ENCODE measurements around the gene ZNF146. TPM values are rescaled to one million over a fixed set of nuclear protein-coding genes. Genes with fewer than 3 reads are reported as not detected.
"Not testable (repeated sequence)": the region's sequence is repeated elsewhere in the genome, so short reads cannot be mapped to it uniquely, and the experiment has no call there.

ZNF146 gene
- total RNA-seq = 100 to 1,000 TPM in 1 of 4 donors, 10 to 100 TPM in 3; 69.6 to 127 (median 79.7) TPM

DNA sequence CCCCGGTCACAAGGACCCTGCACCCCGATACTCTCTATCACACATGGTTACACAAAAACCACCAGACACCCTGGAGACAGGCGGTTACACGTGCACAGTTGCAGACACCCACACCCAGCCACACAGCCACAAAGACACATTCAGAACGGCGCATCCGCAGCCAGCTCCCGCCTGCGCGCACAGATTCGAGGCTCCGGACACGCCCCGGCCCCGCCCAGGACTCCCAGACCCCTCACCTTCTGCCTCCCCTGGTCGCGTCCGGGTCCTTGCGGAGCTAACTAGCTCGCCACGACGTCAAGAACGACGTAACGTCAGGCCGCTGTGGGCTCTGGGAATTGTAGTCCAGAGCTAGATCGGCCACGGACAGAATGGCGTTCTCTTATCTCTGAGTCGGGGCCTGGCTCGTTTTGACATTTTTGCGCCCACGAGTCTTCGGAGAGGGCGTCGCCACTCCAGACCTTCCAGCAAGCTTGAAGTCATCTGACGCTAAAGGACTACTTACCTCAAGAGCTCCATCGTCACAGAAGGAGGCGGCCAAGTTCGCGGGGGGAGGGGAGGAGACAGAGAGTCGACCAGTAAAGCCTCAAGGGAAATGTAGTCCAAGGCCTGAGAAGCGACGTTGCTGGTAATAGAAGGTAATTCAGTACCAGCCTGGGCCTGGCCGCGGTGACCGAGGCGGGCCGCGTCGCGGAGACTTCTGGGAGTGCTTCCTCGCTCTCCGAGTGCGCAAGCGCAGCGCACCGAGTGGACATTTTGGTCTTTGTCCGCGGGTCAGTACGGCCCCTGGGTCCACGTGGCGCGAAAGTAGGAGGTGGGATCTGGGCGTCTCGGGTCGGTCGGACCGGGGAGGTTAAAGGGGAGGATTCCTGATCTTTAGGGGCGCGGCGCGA is at the start of gene ZNF146, which contains the start of gene ZNF565:
TSS of gene ZNF146 (plus strand) at position 721 of the 890 bp plus-strand sequence. CDS start 21,335 bp downstream, outside the sequence.
TSS of gene ZNF565 (minus strand) at position 280 of the 890 bp plus-strand sequence. CDS start 12,680 bp downstream, outside the sequence.
- Histone ChIP-seq H3K36me3 (no peaks in the 10 kb centered on the region), H3K4me1 (peaks cover 10 to 12% of the 10 kb centered on the region in 2 donors), H3K9me3 (no peaks in the 10 kb centered on the region), H3K27me3 (no peaks in the 10 kb centered on the region), H3K4me3 (replicated peaks in 1 of 3) (peak within 1 kb of the TSS; percentile 26 to 89 (median 56)), H3K27ac (peak within 1 kb of the TSS; percentile 76 to 95 (median 94))
- peak; percentile 98 for DNase-seq
- intact Hi-C loops (cut with DNase I) = loop anchor here (10.0 kb wide), 1 partner anchor 270 kb away; the partner anchor contains the start of gene ZNF566
- WGBS, 2 donors = 0 to 1% methylated on average over 32 to 42 of the region's 73 CpGs
- peak; percentile 54 to 83 for TF ChIP-seq POLR2A (IDR thresholded peaks at IDR 0.05)
- TF ChIP-seq, protein P1, sequence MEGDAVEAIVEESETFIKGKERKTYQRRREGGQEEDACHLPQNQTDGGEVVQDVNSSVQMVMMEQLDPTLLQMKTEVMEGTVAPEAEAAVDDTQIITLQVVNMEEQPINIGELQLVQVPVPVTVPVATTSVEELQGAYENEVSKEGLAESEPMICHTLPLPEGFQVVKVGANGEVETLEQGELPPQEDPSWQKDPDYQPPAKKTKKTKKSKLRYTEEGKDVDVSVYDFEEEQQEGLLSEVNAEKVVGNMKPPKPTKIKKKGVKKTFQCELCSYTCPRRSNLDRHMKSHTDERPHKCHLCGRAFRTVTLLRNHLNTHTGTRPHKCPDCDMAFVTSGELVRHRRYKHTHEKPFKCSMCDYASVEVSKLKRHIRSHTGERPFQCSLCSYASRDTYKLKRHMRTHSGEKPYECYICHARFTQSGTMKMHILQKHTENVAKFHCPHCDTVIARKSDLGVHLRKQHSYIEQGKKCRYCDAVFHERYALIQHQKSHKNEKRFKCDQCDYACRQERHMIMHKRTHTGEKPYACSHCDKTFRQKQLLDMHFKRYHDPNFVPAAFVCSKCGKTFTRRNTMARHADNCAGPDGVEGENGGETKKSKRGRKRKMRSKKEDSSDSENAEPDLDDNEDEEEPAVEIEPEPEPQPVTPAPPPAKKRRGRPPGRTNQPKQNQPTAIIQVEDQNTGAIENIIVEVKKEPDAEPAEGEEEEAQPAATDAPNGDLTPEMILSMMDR (IDR thresholded peaks at IDR 0.05) = peak in 4 of 6 experiments; percentile 13 to 48 (median 34)

GRCh38 chr19:36169084-36169760 is 45.7 kb upstream of the ZNF146 start:
- intact Hi-C loops (cut with DNase I) = no loop called here
- 50 to 54% methylated on average over 9 of the region's 9 CpGs for WGBS, 2 donors

GRCh38 chr19:36172852-36173251 is 42.1 kb upstream of the ZNF146 start:
- peaks cover 6 to 10% of the 10 kb centered on the region in 2 donors for H3K4me1 ChIP-seq
- H3K9me3 ChIP-seq = no peaks in the 10 kb centered on the region
- 85 to 97% methylated on average over 5 of the region's 5 CpGs for WGBS, 2 donors
- DNase-seq = no peak
- no peak overlapping the region for H3K4me3 ChIP-seq (replicated peaks in 1 of 3)
- no peak overlapping the region for H3K27ac ChIP-seq
- intact Hi-C loops (cut with DNase I) = loop anchor here (2.0 kb wide), 1 partner anchor 46 kb away; no protein-coding TSS in a partner anchor
- no peaks in the 10 kb centered on the region for H3K36me3 ChIP-seq
- H3K27me3 ChIP-seq = no peaks in the 10 kb centered on the region
- no peak for TF ChIP-seq POLR2A (IDR thresholded peaks at IDR 0.05)
- TF ChIP-seq, protein P1 (IDR thresholded peaks at IDR 0.05) = no peak

More at GRCh38 chr19:36169084-36169760, 45.7 kb upstream of the ZNF146 start:
- H3K4me1 ChIP-seq = peaks cover 6 to 10% of the 10 kb centered on the region in 2 donors
- peak; percentile 34 to 37 for DNase-seq
- peak overlapping the region in 2 of 3 donors; percentile 1 to 63 for H3K27ac ChIP-seq
- H3K36me3 ChIP-seq = no peaks in the 10 kb centered on the region
- no peak overlapping the region for H3K4me3 ChIP-seq (replicated peaks in 1 of 3)
- no peak for TF ChIP-seq POLR2A (IDR thresholded peaks at IDR 0.05)
- TF ChIP-seq, protein P1 (IDR thresholded peaks at IDR 0.05) = no peak
- no peaks in the 10 kb centered on the region for H3K9me3 ChIP-seq
- H3K27me3 ChIP-seq = no peaks in the 10 kb centered on the region

DNA sequence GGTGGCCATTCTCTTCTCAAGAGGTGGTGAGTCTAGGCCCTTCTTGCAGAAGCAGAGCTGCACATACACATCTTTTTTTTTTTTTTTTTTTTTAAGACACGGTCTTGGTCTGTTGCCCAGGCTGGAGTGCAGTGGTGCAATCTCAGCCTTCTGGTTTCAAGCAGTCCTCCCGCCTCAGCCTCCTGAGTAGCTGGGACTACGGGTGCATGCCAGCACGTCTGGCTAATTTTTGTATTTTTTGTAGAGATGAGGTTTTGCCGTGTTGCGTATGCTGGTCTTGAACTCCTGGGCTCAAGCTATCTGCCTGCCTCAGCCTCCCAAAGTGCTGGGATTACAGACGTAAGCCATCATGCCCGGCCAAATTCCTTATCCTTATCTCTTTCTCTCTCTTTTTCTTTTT is 41.1 kb upstream of the ZNF146 start:
- not testable (repeated sequence) for H3K27ac ChIP-seq; H3K4me1 ChIP-seq; DNase-seq; H3K9me3 ChIP-seq; H3K27me3 ChIP-seq; H3K4me3 ChIP-seq (replicated peaks in 1 of 3); H3K36me3 ChIP-seq
- 72 to 74% methylated on average over 8 of the region's 8 CpGs for WGBS, 2 donors
- intact Hi-C loops (cut with DNase I) = loop anchor here (2.0 kb wide), 1 partner anchor 47 kb away; no protein-coding TSS in a partner anchor

- H3K27me3 ChIP-seq; H3K4me1 ChIP-seq; intact Hi-C loops (cut with DNase I); H3K9me3 ChIP-seq; DNase-seq; H3K4me3 ChIP-seq (replicated peaks in 1 of 3); H3K27ac ChIP-seq: not testable (repeated sequence)
- peaks cover 10 to 14% of the 10 kb centered on the region in 2 donors for H3K36me3 ChIP-seq
- WGBS, 2 donors = 38 to 52% methylated on average over 2 of the region's 2 CpGs
Observed at GRCh38 chr19:36179077-36179476, 35.8 kb upstream of the ZNF146 start.

Measured in thyroid gland (tissue), 4 donors.